HG02973 (cell line): ENCODE data around the gene ZNF726.
"Not testable (repeated sequence)": the region's sequence is repeated elsewhere in the genome, so short reads cannot be mapped to it uniquely, and the experiment has no call there.

Experiments
- ATAC-seq: cut with Tn5 transposase; IDR thresholded peaks from one replicate; pipeline ENCODE4 v1.9.1; 2021; ENCODE audit warnings: moderate library complexity; ENCODE audit not compliant: unreplicated experiment

The ZNF726 gene

DNA sequence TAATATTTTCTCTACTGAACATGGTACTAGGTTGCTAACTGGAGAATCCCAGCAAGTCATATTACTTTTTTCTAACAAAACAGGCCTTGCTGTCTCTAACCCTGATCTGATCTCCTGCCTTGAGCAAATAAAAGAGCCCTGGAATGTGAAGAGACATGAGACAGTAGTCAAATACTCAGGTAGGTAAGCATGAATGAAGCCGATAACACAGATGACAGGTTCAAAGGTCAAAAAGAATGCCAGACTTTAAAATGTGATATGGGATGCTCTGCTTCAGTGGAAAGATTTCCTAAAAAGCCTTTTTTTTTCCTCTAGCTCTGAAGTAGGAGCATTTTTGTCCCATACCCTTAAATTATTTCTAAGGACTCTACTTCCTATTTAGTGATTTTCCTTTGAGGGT lies 28.7 kb downstream of the ZNF726 start:
- ATAC-seq, result no peak

DNA sequence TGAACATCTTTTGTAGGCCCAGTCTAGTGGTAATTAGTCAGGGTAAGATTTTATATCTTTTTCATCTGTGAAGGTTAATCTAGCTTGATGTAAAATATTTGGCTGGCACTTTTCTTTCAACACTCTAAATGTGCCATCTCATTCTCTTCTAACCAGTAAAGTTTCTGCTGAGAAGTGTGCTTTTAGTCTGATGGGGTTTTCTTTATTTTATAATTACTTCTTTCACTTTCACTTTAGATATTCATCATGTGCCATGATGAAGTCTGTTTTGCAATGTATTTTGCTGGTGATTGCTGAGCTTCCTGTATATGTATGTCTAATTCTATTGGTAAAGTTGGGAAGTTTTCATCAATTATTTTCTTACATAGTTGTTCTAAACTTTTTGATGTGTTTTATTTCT lies 31.9 kb downstream of the ZNF726 start:
- no peak for ATAC-seq

DNA sequence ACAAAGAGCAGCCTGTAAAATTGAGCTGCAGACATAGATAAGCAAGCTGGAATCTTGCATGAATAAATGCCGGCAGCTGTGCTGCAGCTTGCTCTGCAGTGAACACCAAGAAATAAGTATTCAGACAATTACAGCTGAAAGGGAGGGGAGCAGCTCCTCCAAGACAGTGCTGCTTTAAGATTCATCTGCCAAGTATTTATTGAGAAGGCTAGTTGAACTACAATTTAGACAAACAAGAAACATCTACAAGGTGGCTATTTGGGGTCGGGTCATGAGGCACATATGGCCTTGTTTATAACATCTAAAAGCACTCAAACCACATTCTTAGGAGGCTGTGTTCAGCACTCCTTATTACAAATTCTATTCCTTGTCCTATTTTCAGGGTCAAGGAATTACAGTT lies 34.9 kb downstream of the ZNF726 start:
- ATAC-seq, result no peak

DNA sequence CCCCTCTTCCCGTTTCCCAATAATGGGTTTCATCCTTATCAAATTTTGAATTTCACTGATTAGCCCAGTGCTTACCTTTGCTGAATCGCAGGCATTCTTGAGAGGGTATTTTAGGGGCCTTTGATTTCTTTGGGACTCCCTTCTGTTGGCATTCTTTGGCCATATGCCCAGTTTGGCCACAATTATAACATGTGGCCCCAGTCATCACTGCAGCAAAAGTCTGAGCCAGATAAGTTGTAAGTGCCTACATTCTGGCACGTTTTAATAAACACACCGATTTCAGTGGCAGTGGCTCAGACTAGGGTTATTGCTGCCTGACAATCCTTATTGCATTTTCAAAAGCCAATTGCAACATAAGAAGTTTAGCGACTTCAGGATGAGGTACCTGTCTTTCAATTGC lies 41.4 kb downstream of the ZNF726 start:
- no peak for ATAC-seq

DNA sequence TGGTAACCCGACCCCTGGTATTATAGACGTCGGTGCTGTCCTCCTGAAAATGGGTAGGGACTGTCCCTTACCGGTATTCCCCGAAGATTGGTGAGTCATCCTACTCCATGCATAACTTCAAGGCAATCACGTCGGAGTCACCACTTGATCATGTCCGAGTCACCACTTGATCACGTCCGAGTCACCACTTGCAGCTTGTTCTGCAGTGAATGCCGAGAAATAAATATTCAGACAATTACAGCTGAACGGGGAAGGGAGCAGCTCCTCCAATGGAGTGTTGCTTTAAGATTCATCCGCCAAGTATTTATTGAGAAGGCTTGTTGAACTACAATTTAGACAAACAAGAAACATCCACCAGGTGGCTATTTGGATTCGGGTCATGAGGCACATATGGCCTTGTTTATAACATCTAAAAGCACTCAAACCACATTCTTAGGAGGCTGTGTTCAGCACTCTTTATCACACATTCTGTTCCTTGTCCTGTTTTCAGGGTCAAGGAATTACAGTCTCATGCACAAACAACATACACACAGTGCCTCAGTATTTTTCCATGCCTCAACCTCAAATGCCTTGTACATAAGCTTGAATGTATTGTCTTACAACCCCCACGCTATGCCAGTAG lies 43.1 kb downstream of the ZNF726 start:
- ATAC-seq, result no peak

DNA sequence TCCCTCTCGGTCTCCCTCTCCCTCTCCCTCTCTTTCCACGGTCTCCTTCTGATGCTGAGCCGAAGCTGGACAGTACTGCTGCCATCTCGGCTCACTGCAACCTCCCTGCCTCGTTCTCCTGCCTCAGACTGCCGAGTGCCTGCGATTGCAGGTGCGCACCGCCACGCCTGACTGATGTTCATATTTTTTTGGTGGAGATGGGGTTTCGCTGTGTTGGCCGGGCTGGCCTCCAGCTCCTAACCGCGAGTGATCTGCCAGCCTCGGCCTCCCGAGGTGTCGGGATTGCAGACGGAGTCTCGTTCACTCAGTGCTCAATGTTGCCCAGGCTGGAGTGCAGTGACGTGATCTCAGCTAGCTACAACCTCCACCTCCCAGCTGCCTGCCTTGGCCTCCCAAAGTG lies 48.7 kb downstream of the ZNF726 start:
- ATAC-seq, result not testable (repeated sequence)

DNA sequence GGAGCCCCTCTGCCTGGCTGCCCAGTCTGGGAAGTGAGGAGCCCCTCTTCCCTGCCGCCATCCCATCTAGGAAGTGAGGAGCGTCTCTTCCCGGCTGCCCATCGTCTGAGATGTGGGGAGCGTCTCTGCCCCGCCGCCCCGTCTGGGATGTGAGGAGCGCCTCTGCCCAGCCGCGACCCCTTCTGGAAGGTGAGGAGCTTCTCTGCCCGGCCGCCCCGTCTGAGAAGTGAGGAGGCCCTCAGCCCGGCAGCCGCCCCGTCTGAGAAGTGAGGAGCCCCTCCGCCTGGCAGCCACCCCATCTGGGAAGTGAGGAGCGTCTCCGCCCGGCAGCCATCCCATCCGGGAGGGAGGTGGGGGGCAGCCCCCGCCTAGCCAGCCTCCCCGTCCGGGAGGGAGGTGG lies 49.2 kb downstream of the ZNF726 start:
- ATAC-seq, result not testable (repeated sequence)

DNA sequence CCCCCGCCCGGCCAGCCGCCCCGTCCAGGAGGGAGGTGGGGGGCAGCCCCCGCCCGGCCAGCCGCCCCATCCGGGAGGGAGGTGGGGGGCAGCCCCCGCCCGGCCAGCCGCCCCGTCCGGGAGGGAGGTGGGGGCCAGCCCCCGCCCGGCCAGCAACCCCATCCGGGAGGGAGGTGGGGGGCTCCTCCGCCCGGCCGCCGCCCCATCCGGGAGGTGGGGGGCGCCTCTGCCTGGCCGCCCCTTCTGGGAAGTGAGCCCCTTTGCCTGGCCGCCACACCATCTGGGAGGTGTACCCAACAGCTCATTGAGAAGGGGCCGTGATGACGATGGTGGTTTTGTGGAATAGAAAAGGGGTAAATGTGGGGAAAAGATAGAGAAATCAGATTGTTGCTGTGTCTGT lies 49.6 kb downstream of the ZNF726 start:
- ATAC-seq, result not testable (repeated sequence)

DNA sequence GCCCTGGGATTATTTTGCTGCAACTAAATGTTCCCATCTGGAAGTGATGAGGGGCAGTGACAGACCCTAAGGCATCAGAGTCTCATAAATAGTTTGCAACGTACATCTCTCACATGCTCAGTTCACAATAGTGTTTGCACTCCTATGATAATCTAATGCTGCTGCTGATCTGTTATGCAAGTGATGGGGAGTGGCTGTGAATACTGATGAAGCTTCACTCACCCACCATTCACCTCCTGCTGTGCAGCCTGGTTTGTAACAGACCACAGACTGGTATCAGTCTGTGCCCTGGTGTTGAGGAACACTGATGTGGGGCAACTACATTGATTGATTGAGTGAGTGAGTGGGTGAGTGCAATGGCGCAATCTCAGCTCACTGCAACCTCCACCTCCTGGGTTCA lies 54.9 kb downstream of the ZNF726 start:
- ATAC-seq, result no peak

DNA sequence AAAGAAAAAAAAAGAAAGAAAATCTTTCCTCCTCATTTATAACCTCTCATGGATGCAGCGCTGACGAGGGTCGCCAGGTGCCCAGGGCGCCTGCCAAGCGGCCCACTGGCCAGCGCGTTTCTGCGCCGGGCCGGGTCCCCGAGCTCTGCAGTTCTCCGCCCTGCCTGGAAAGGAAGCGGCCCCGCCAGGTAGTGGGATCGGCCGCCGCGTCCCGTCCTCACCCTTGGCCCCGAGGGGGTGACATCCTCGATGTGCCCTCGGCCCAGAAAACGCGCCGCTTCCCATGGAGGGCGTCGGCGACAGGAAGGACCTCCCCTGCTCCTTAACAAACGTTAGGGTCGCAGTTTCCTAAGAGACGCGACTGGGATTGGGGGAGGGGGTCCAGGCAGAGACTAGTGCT lies 56.9 kb downstream of the ZNF726 start:
- ATAC-seq, result no peak

DNA sequence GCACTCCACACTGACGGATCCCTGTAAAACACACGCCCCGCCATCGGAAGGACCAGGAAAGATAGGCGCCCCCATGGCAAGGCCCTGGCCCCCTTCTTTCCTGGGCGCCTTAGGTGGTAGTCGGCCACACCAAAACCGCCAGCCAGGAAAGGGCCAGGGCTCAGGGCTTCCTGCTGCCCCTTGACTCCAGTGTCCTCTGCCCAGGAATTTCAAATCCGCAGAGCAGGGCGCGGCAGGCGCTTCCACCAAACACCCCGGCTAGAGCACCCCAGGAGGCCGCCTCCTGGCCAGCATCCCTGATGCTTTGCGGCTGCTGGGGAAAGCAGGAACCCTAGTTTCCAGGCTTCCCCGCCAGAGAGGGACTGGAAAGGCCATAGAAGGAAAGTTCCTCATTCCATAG lies 57.5 kb downstream of the ZNF726 start:
- ATAC-seq, result no peak

DNA sequence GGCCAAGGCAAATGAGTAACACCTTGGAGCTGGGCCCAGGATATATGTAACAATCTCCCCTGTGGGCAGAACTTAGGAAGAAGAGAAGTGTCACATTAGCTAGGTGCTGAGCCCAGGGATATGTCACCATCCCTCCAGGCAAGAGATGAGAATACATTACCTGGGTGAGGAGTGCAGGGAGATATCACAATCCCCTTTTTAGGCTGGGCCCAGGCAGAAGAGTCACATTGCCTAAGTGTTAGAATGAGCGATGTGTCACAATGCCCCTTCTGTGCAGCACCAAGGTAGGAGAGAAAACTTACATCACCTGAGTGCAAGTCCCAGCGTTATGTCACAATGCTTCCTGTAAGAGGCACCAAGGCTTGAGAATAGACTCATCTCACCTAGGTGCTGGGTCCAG lies 60.3 kb downstream of the ZNF726 start:
- no peak for ATAC-seq

DNA sequence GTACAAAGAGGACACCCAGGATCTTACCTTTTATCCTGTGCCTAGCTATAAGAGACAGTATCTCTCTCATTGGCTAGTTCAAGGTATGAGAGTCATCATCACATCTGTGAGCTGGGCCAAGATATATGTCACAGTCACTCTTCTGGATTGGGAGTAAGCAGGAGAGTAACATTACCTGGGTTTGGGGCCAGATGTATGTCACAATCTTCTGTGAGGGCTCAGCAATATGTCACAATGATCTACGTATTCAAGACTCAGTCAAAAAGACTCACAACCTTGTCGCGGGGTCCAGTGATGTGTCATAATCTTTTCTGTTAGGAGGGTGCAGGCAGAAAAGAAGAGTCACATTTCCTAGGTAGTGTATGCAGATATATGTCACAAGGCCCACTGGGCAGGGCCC lies 61.9 kb downstream of the ZNF726 start:
- not testable (repeated sequence) for ATAC-seq

DNA sequence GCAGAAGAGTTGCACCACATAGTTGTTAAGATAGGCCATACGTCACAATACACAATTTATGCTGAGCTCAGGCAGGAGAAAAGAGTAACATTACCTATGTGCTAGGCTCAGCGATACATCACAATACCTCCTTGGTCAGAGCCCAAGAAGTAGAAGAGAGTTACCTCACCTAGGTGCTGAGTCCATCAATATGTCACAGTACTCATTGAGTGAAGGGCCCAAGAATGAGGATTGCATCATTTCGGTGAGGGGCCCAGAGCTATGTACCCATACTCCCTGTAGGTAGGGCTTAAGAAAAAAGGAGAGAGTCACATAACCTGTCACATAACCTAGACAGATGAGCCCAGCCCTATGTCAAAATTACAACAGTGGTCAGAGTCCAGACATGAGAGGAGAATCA lies 62.6 kb downstream of the ZNF726 start:
- ATAC-seq, result not testable (repeated sequence)

DNA sequence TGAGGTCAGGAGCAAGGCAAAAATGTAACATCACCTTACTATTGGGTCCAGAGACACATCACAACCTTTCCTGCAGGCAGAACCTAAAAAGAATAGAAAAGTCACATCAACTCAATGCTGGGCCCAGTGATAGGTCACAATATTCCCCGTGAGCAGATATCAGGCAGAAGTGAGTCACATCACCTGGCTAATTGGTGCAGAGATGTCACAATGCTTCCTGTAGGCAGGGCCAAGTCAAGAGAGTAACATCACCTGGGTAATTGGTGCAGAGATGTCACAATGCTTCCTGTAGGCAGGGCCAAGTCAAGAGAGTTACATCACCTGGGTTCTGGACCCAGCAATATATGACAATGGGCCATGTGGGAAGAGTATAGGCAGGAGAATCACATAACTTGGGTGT lies 63.4 kb downstream of the ZNF726 start:
- ATAC-seq, result no peak

DNA sequence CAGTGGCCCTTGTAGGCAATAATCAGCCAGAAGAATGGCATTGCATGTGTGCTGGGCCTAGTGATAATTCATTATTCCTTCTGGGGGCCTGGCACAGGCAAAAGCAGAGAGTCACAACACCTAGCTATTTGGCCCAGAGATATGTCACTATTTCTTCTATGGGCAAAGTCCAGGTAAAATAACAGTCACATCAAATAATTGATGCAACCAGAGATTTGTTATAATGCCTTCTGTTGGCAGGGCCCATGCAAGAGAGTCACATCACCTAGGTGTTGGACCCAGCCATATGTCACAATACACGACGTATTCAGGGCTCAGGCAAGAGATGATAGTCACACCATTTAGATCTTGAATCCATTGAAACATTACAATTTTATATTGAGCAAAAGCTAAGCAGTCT lies 66.1 kb downstream of the ZNF726 start:
- no peak for ATAC-seq

DNA sequence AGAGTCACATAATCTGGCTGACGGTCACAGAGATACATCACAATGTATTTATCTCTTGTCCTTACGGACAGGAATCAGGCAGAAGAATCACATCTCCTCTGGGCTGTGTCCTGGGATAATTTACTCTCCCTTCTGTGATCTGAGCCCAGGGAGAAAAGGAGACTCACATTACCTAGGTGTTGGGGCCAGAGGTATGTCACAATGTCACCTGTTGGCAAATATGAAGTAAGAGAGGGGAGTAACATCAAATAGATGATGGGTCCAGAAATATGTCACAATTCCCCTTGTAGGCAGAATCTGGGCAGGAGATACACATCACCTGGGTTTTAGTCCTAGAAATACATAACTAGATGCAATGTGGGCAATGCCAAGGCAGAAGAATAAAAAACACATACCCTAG lies 67.2 kb downstream of the ZNF726 start:
- no peak for ATAC-seq

DNA sequence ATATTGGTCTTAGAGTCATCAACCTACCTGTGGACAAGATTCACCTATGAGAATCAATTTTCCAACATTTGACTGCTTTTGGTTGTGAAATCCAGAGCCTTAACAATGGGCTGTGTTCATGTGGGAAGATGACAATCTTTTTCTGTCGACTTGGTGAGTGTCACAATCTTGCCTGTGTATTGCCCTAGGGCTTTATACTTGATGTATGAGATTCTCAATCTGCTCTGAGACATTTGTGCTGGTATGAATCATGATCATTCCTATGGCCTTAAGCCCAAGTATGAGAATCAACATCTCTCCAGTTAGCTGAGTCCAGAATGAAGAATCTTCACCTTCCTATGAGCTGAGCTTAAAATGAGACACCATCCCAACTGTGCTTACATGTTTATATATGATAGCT lies 68.7 kb downstream of the ZNF726 start:
- ATAC-seq, result no peak
